NCI-H2081 (cell line): ENCODE measurements around the gene NADK2.
A peak's percentile ranks its signal among the peaks of the same experiment; 100 is the strongest.

Experiments
- DNase-seq, 2 experiments: peaks; one replicate each; lab custom pipeline; 2025; lab: John Stamatoyannopoulos, UW

Gene NADK2

GRCh38 chr5:36246036-36246800 is 4.5 kb upstream of the NADK2 start:
- no peak for DNase-seq

GRCh38 chr5:36244076-36244475 is 2.4 kb upstream of the NADK2 start:
- no peak for DNase-seq

GRCh38 chr5:36243653-36244052 is 1.9 kb upstream of the NADK2 start:
- DNase-seq: no peak

- DNase-seq: no peak
These were observed 1.1 kb upstream of the NADK2 start for GRCh38 chr5:36242534-36243485.

- peak; percentile 22 to 66 for DNase-seq
These were observed 720 bp downstream of the NADK2 start for GRCh38 chr5:36240779-36241630.

GRCh38 chr5:36239370-36240293 is 2.1 kb downstream of the NADK2 start:
- no peak for DNase-seq

GRCh38 chr5:36238502-36239295 is 3.0 kb downstream of the NADK2 start:
- no peak for DNase-seq

- no peak for DNase-seq
These were observed 4.0 kb downstream of the NADK2 start for GRCh38 chr5:36237751-36238150.

- no peak for DNase-seq
These were observed 4.9 kb downstream of the NADK2 start for GRCh38 chr5:36236801-36237200.

- DNase-seq: no peak
These were observed 9.2 kb downstream of the NADK2 start for GRCh38 chr5:36232533-36232932.

- no peak for DNase-seq
These were observed 11.5 kb downstream of the NADK2 start for GRCh38 chr5:36230151-36230790.

GRCh38 chr5:36228505-36228904 is 13.2 kb downstream of the NADK2 start:
- DNase-seq: no peak

- DNase-seq: no peak
These were observed 14.7 kb downstream of the NADK2 start for GRCh38 chr5:36227046-36227445.

- no peak for DNase-seq
These were observed 19.1 kb downstream of the NADK2 start for GRCh38 chr5:36222620-36223019.

- no peak for DNase-seq
These were observed 23.7 kb downstream of the NADK2 start for GRCh38 chr5:36217988-36218387.

GRCh38 chr5:36217567-36217966 is 24.2 kb downstream of the NADK2 start:
- DNase-seq: no peak

- no peak for DNase-seq
These were observed 25.8 kb downstream of the NADK2 start for GRCh38 chr5:36215910-36216309.

- DNase-seq: no peak
These were observed 27.3 kb downstream of the NADK2 start for GRCh38 chr5:36214436-36214835.

GRCh38 chr5:36209664-36210063 is 32.1 kb downstream of the NADK2 start:
- DNase-seq: no peak

GRCh38 chr5:36208786-36209185 is 32.9 kb downstream of the NADK2 start:
- DNase-seq: no peak
